ENCODE data around the gene ARHGAP26. TPM values are rescaled to one million over a fixed set of nuclear protein-coding genes. Genes with fewer than 3 reads are reported as not detected.

The ARHGAP26 gene
- total RNA-seq, 4 donors from 2014 or later = 11.0 to 23.3 (median 14.3) TPM

- H3K4me3 ChIP-seq (ENCODE audit: low read depth, poor library complexity, severe bottlenecking) = no peak overlapping the region
- TF ChIP-seq POLR2A (IDR thresholded peaks at IDR 0.05) (no peak), CTCF (IDR thresholded peaks at IDR 0.05) (no peak)
- peak in 1 of 2 donors; percentile 28 for DNase-seq (ENCODE audit: low spot score in 2 of 2)
- intact Hi-C loops (cut with DNase I; ENCODE audit: low total_unique reads) = no loop called here
- WGBS, 2 donors = 95% methylated on average over 4 of the region's 4 CpGs
Measured at GRCh38 chr5:143218517-143219170, 448.5 kb downstream of the ARHGAP26 start.

- intact Hi-C loops (cut with DNase I; ENCODE audit: low total_unique reads) = no loop called here
- DNase-seq (ENCODE audit: low spot score in 2 of 2) = no peak
- no peak overlapping the region for H3K4me3 ChIP-seq (ENCODE audit: low read depth, poor library complexity, severe bottlenecking)
- WGBS, 2 donors = 25 to 35% methylated on average over 2 of the region's 2 CpGs
- TF ChIP-seq CTCF (IDR thresholded peaks at IDR 0.05) = no peak
Measured at GRCh38 chr5:143219696-143220095, 449.5 kb downstream of the ARHGAP26 start.

- 71 to 73% methylated on average over 3 of the region's 3 CpGs for WGBS, 2 donors
- TF ChIP-seq CTCF (IDR thresholded peaks at IDR 0.05) (no peak), POLR2A (IDR thresholded peaks at IDR 0.05) (no peak)
- intact Hi-C loops (cut with DNase I; ENCODE audit: low total_unique reads) = no loop called here
- no peak overlapping the region for H3K4me3 ChIP-seq (ENCODE audit: low read depth, poor library complexity, severe bottlenecking)
- DNase-seq (ENCODE audit: low spot score in 2 of 2) = no peak
Measured at GRCh38 chr5:143220748-143221251, 450.6 kb downstream of the ARHGAP26 start.

GRCh38 chr5:143222287-143223231 is 452.4 kb downstream of the ARHGAP26 start:
- no peak for TF ChIP-seq POLR2A (IDR thresholded peaks at IDR 0.05)
- TF ChIP-seq CTCF (IDR thresholded peaks at IDR 0.05) = no peak
- DNase-seq (ENCODE audit: low spot score in 2 of 2) = peak in 1 of 2 donors; percentile 70
- no peak overlapping the region for H3K4me3 ChIP-seq (ENCODE audit: low read depth, poor library complexity, severe bottlenecking)
- WGBS, 2 donors = 64 to 65% methylated on average over 16 of the region's 16 CpGs
- intact Hi-C loops (cut with DNase I; ENCODE audit: low total_unique reads) = no loop called here

- no peak for DNase-seq (ENCODE audit: low spot score in 2 of 2)
- no peak overlapping the region for H3K4me3 ChIP-seq (ENCODE audit: low read depth, poor library complexity, severe bottlenecking)
- intact Hi-C loops (cut with DNase I; ENCODE audit: low total_unique reads) = no loop called here
- no peak for TF ChIP-seq POLR2A (IDR thresholded peaks at IDR 0.05)
- no peak for TF ChIP-seq CTCF (IDR thresholded peaks at IDR 0.05)
- 92 to 96% methylated on average over 5 of the region's 5 CpGs for WGBS, 2 donors
Measured at GRCh38 chr5:143224672-143225071, 454.5 kb downstream of the ARHGAP26 start.

All from lower leg skin (tissue), 4 donors.